ENCODE results near the gene ARHGAP6.
"Not testable (repeated sequence)": the region's sequence is repeated elsewhere in the genome, so short reads cannot be mapped to it uniquely, and the experiment has no call there.

The ARHGAP6 gene

GRCh38 chrX:11365426-11365825, 300.3 kb downstream of the ARHGAP6 start:
- H3K36me3 ChIP-seq (ENCODE audit: control insufficient read depth in 1 of 2, insufficient read depth in 2 of 2, low read length in 2 of 2), result no peaks in the 10 kb centered on the region
- no peak overlapping the region for H3K9ac ChIP-seq (ENCODE audit: low read depth in 1 of 2, low read length in 2 of 2)
- H3K27me3 ChIP-seq (ENCODE audit: control insufficient read depth in 1 of 2, insufficient read depth in 2 of 2, low read length in 2 of 2), result no peaks in the 10 kb centered on the region
- H3K4me1 ChIP-seq (ENCODE audit: control insufficient read depth in 1 of 2, insufficient read depth in 2 of 2, low read length in 2 of 2), result no peaks in the 10 kb centered on the region
- H3K27ac ChIP-seq (ENCODE audit: low read depth, low read length), result no peak overlapping the region
- H3K9me3 ChIP-seq (ENCODE audit: control insufficient read depth in 1 of 2, low read length in 2 of 2), result no peaks in the 10 kb centered on the region
- no peak overlapping the region for H3K4me3 ChIP-seq (ENCODE audit: low read depth in 1 of 2, low read length in 2 of 2)

DNA sequence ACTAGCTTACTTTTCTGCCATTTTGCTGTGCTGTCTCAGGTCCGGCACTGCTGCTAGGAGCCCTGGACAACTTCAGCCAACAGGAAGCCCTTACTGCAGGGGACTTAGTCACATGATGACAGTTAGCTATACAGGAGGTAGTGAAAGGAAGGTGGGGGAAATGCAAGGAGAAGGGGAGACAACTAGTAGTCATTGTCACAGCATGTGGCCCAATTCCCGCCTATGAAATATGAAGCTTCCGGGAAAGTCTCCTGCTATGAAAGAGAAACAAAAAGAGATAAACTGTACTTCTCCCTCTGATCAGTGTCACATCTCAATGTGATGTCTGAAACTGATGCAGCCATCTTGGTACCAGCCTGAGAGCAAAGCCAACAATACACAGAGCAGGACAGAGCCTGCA, 300.9 kb downstream of the ARHGAP6 start:
- Histone ChIP-seq H3K9me3 (ENCODE audit: control insufficient read depth in 1 of 2, low read length in 2 of 2) (no peaks in the 10 kb centered on the region), H3K4me3 (ENCODE audit: low read depth in 1 of 2, low read length in 2 of 2) (no peak overlapping the region), H3K27ac (ENCODE audit: low read depth, low read length) (no peak overlapping the region), H3K9ac (ENCODE audit: low read depth in 1 of 2, low read length in 2 of 2) (no peak overlapping the region), H3K27me3 (ENCODE audit: control insufficient read depth in 1 of 2, insufficient read depth in 2 of 2, low read length in 2 of 2) (no peaks in the 10 kb centered on the region), H3K36me3 (ENCODE audit: control insufficient read depth in 1 of 2, insufficient read depth in 2 of 2, low read length in 2 of 2) (no peaks in the 10 kb centered on the region), H3K4me1 (ENCODE audit: control insufficient read depth in 1 of 2, insufficient read depth in 2 of 2, low read length in 2 of 2) (no peaks in the 10 kb centered on the region)

GRCh38 chrX:11363825-11364224, 301.9 kb downstream of the ARHGAP6 start:
- not testable (repeated sequence) for H3K36me3 ChIP-seq (ENCODE audit: control insufficient read depth in 1 of 2, insufficient read depth in 2 of 2, low read length in 2 of 2); H3K9me3 ChIP-seq (ENCODE audit: control insufficient read depth in 1 of 2, low read length in 2 of 2); H3K27me3 ChIP-seq (ENCODE audit: control insufficient read depth in 1 of 2, insufficient read depth in 2 of 2, low read length in 2 of 2); H3K9ac ChIP-seq (ENCODE audit: low read depth in 1 of 2, low read length in 2 of 2); H3K4me3 ChIP-seq (ENCODE audit: low read depth in 1 of 2, low read length in 2 of 2); H3K27ac ChIP-seq (ENCODE audit: low read depth, low read length); H3K4me1 ChIP-seq (ENCODE audit: control insufficient read depth in 1 of 2, insufficient read depth in 2 of 2, low read length in 2 of 2)

DNA sequence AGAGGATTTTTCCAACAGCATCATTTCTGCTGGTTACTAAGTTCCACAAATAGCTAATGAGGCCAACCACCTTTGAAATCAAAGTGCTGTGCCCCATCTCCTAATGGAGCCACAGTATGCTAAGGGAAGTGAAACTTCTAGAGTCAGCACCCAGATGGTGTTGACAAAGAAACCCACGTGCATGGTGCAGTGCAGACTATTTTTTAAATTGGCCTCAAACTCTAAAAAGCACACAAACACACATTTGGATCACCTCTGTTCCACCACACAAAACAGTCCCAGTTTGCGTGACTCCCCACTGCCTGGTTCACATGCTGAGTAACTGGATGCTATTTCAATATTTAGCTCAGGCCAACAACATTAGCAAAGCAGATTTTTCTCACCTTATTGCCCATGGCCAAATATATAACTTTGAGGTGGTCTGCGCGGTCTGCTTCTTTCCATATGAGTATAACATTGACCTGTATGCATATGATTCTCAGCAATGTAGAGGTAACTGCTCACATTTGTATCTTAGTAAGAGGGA, 302.6 kb downstream of the ARHGAP6 start:
- no peak overlapping the region for H3K9ac ChIP-seq (ENCODE audit: low read depth in 1 of 2, low read length in 2 of 2)
- no peaks in the 10 kb centered on the region for H3K9me3 ChIP-seq (ENCODE audit: control insufficient read depth in 1 of 2, low read length in 2 of 2)
- no peak overlapping the region for H3K27ac ChIP-seq (ENCODE audit: low read depth, low read length)
- H3K4me3 ChIP-seq (ENCODE audit: low read depth in 1 of 2, low read length in 2 of 2), result no peak overlapping the region
- no peaks in the 10 kb centered on the region for H3K4me1 ChIP-seq (ENCODE audit: control insufficient read depth in 1 of 2, insufficient read depth in 2 of 2, low read length in 2 of 2)
- H3K27me3 ChIP-seq (ENCODE audit: control insufficient read depth in 1 of 2, insufficient read depth in 2 of 2, low read length in 2 of 2), result no peaks in the 10 kb centered on the region
- H3K36me3 ChIP-seq (ENCODE audit: control insufficient read depth in 1 of 2, insufficient read depth in 2 of 2, low read length in 2 of 2), result no peaks in the 10 kb centered on the region

GRCh38 chrX:11361666-11362065, 304.1 kb downstream of the ARHGAP6 start:
- H3K9ac ChIP-seq (ENCODE audit: low read depth in 1 of 2, low read length in 2 of 2); H3K27me3 ChIP-seq (ENCODE audit: control insufficient read depth in 1 of 2, insufficient read depth in 2 of 2, low read length in 2 of 2); H3K4me1 ChIP-seq (ENCODE audit: control insufficient read depth in 1 of 2, insufficient read depth in 2 of 2, low read length in 2 of 2); H3K36me3 ChIP-seq (ENCODE audit: control insufficient read depth in 1 of 2, insufficient read depth in 2 of 2, low read length in 2 of 2); H3K4me3 ChIP-seq (ENCODE audit: low read depth in 1 of 2, low read length in 2 of 2); H3K27ac ChIP-seq (ENCODE audit: low read depth, low read length); H3K9me3 ChIP-seq (ENCODE audit: control insufficient read depth in 1 of 2, low read length in 2 of 2): not testable (repeated sequence)

- not testable (repeated sequence) for H3K9me3 ChIP-seq (ENCODE audit: control insufficient read depth in 1 of 2, low read length in 2 of 2); H3K36me3 ChIP-seq (ENCODE audit: control insufficient read depth in 1 of 2, insufficient read depth in 2 of 2, low read length in 2 of 2); H3K27me3 ChIP-seq (ENCODE audit: control insufficient read depth in 1 of 2, insufficient read depth in 2 of 2, low read length in 2 of 2); H3K9ac ChIP-seq (ENCODE audit: low read depth in 1 of 2, low read length in 2 of 2); H3K4me3 ChIP-seq (ENCODE audit: low read depth in 1 of 2, low read length in 2 of 2); H3K4me1 ChIP-seq (ENCODE audit: control insufficient read depth in 1 of 2, insufficient read depth in 2 of 2, low read length in 2 of 2); H3K27ac ChIP-seq (ENCODE audit: low read depth, low read length)
Observed at GRCh38 chrX:11355944-11356343, 309.8 kb downstream of the ARHGAP6 start.

DNA sequence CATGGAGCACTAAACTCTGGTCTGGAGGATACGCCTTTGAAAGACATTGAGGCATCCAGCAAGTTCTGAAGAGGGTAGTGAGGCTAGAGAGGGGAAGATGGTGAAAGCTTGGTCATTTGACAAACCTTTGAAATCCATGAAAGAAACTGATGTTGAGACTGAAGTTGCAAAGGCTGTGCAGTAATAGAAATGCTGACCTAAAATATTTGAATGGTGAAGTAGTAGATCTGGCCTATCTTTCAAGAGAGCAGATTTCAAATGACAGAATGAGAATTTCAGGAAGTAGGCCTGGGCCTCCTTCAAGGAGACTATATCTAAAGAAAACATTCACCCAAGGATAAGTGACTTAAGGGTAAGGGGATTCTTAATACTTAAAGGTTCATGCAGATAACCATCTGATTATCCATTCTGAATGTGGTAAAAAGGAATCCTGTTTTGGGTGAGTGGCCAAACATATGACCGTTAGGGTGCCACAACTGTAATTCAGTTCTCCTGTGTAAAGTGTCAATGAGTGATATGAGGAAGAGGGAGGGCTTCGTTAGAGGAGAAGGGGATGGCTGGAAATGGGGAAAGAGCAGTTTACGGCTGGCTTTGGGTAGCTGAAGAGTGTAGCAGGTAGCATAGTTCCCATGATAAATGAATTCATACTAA, 310.3 kb downstream of the ARHGAP6 start:
- no peaks in the 10 kb centered on the region for H3K27me3 ChIP-seq (ENCODE audit: control insufficient read depth in 1 of 2, insufficient read depth in 2 of 2, low read length in 2 of 2)
- no peak overlapping the region for H3K9ac ChIP-seq (ENCODE audit: low read depth in 1 of 2, low read length in 2 of 2)
- no peak overlapping the region for H3K4me3 ChIP-seq (ENCODE audit: low read depth in 1 of 2, low read length in 2 of 2)
- no peaks in the 10 kb centered on the region for H3K9me3 ChIP-seq (ENCODE audit: control insufficient read depth in 1 of 2, low read length in 2 of 2)
- no peaks in the 10 kb centered on the region for H3K36me3 ChIP-seq (ENCODE audit: control insufficient read depth in 1 of 2, insufficient read depth in 2 of 2, low read length in 2 of 2)
- no peak overlapping the region for H3K27ac ChIP-seq (ENCODE audit: low read depth, low read length)
- H3K4me1 ChIP-seq (ENCODE audit: control insufficient read depth in 1 of 2, insufficient read depth in 2 of 2, low read length in 2 of 2), result no peaks in the 10 kb centered on the region

DNA sequence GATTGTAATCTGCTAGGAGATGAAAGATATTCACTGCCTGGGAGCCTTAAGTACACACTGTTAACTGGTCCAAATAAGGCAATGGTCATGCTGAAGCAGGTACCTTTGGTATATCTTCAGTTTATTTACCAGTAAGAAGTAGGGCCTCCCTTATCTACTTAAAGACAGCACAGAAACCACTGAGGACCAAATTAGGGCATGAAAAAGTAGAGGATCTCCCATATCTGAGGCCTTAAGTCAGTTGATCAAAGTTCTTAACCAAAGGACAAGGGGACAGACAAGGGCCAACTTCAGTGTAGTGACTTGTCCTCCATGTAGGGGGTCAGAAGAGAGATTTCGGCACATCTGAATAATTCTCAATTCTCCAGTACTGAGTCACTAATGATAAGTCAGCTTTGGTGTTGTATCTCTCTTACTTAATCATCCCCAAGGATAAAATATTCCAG, 313.4 kb downstream of the ARHGAP6 start:
- H3K36me3 ChIP-seq (ENCODE audit: control insufficient read depth in 1 of 2, insufficient read depth in 2 of 2, low read length in 2 of 2), result no peaks in the 10 kb centered on the region
- H3K4me3 ChIP-seq (ENCODE audit: low read depth in 1 of 2, low read length in 2 of 2), result no peak overlapping the region
- no peaks in the 10 kb centered on the region for H3K4me1 ChIP-seq (ENCODE audit: control insufficient read depth in 1 of 2, insufficient read depth in 2 of 2, low read length in 2 of 2)
- no peaks in the 10 kb centered on the region for H3K9me3 ChIP-seq (ENCODE audit: control insufficient read depth in 1 of 2, low read length in 2 of 2)
- no peak overlapping the region for H3K27ac ChIP-seq (ENCODE audit: low read depth, low read length)
- H3K27me3 ChIP-seq (ENCODE audit: control insufficient read depth in 1 of 2, insufficient read depth in 2 of 2, low read length in 2 of 2), result no peaks in the 10 kb centered on the region
- H3K9ac ChIP-seq (ENCODE audit: low read depth in 1 of 2, low read length in 2 of 2), result no peak overlapping the region

GRCh38 chrX:11351375-11352295, 314.1 kb downstream of the ARHGAP6 start:
- Histone ChIP-seq H3K9ac (ENCODE audit: low read depth in 1 of 2, low read length in 2 of 2) (no peak overlapping the region), H3K27ac (ENCODE audit: low read depth, low read length) (no peak overlapping the region), H3K27me3 (ENCODE audit: control insufficient read depth in 1 of 2, insufficient read depth in 2 of 2, low read length in 2 of 2) (no peaks in the 10 kb centered on the region), H3K4me3 (ENCODE audit: low read depth in 1 of 2, low read length in 2 of 2) (no peak overlapping the region), H3K9me3 (ENCODE audit: control insufficient read depth in 1 of 2, low read length in 2 of 2) (no peaks in the 10 kb centered on the region), H3K36me3 (ENCODE audit: control insufficient read depth in 1 of 2, insufficient read depth in 2 of 2, low read length in 2 of 2) (no peaks in the 10 kb centered on the region), H3K4me1 (ENCODE audit: control insufficient read depth in 1 of 2, insufficient read depth in 2 of 2, low read length in 2 of 2) (no peaks in the 10 kb centered on the region)

DNA sequence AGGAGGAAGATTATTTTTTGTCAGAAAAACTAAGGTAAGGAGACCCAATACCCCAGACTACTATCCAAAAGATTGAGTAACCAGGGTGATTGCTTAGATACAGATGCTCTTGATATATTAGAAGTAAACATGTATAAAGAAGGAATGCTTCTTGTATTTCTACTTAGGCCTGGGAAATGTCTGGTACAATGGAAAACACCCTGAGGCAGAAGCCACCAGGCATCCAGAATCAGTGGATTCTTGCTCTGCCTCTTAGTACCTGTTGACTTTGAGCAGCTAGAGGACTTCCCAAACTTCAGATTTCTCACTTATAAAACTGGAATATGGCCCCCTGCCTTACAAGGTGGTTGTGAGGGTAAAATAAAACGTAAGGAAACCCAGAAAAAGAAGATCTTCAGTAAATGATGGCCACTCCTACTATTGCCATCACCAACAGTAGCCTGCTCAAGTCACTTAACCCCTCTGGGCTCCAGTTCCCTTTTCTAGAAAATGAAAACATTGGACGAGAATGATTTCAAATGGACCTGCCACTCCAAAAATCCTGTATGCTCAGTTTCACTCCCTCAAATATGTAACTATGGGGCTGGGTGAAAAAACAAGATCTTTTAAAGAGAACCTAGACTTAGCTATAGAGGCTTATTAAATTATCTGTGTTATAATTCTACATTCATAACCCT, 315.9 kb downstream of the ARHGAP6 start:
- H3K9ac ChIP-seq (ENCODE audit: low read depth in 1 of 2, low read length in 2 of 2), result no peak overlapping the region
- no peaks in the 10 kb centered on the region for H3K9me3 ChIP-seq (ENCODE audit: control insufficient read depth in 1 of 2, low read length in 2 of 2)
- H3K27me3 ChIP-seq (ENCODE audit: control insufficient read depth in 1 of 2, insufficient read depth in 2 of 2, low read length in 2 of 2), result no peaks in the 10 kb centered on the region
- H3K27ac ChIP-seq (ENCODE audit: low read depth, low read length), result no peak overlapping the region
- no peak overlapping the region for H3K4me3 ChIP-seq (ENCODE audit: low read depth in 1 of 2, low read length in 2 of 2)
- H3K36me3 ChIP-seq (ENCODE audit: control insufficient read depth in 1 of 2, insufficient read depth in 2 of 2, low read length in 2 of 2), result no peaks in the 10 kb centered on the region
- no peaks in the 10 kb centered on the region for H3K4me1 ChIP-seq (ENCODE audit: control insufficient read depth in 1 of 2, insufficient read depth in 2 of 2, low read length in 2 of 2)
